COR-L47 (cell line): ENCODE data around the gene SERPINB11.
"Not testable (repeated sequence)": the region's sequence is repeated elsewhere in the genome, so short reads cannot be mapped to it uniquely, and the experiment has no call there.

Source experiments
- DNase-seq: peaks from one replicate; lab custom pipeline; 2025; lab: John Stamatoyannopoulos, UW

SERPINB11 gene, protein sequence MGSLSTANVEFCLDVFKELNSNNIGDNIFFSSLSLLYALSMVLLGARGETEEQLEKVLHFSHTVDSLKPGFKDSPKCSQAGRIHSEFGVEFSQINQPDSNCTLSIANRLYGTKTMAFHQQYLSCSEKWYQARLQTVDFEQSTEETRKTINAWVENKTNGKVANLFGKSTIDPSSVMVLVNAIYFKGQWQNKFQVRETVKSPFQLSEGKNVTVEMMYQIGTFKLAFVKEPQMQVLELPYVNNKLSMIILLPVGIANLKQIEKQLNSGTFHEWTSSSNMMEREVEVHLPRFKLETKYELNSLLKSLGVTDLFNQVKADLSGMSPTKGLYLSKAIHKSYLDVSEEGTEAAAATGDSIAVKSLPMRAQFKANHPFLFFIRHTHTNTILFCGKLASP

DNA sequence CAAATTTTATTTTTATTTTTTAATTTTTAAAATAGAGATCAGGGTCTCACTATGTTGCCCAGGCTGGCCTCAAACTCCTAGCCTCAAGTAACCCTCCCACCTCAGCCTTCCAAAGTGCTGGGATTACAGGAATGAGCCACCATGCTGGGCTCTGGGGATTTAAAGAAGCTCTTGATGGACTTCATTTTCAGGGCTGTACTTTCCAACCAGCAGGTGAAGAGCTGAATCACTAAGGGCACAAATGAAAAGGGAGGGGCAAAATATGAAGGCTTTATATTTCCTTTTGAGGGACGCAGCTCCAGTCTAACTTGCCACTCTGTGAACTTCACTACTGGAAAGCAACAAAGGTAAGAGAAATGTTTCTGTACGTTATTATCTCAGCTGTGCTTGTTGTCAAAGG, at the start of gene SERPINB11:
TSS of gene SERPINB11 (plus strand) at position 301 of the 400 bp plus-strand sequence. CDS start 7,234 bp downstream, outside the sequence.
- DNase-seq, result no peak

DNA sequence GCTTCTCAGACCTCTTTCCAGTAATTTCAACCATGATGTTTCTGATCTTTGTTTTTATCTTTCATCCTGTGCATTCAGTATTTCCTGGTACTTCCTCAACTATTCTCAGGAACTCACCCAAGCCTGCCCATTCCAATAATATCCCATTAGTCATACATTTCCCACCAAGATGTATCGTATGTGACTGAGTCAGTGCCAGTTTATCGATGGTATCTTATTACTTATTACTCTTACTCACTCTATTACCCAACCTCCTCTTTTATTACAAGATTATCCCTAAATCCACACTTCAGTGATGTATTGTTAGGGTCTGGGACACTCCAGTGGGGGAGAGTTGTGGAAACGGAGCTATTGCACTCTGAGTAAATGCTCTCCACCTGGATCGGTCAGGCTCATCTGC, 43.8 kb upstream of the SERPINB11 start:
- not testable (repeated sequence) for DNase-seq

DNA sequence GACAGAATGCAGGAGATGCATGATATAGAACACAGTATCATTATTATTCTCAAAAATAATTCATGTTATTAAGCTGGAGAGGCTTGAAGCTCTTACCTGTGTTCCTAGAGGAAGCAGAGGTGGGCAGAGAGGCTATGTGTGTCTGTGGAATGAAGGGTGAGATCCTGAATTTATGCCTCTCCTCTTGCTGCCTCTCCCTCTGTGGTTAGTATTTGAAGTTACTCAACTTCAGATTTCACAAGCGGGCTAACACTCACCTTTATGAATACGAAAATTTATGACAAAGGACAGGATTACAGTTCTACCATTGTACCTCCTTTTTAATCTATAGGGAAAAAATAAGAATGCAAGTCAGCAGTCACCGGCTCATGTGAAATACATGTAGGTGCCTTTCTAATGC, 41.0 kb upstream of the SERPINB11 start, which contains the start of gene SERPINB3:
TSS of gene SERPINB3 (minus strand) at position 144 of the 400 bp plus-strand sequence. CDS start 677 bp downstream, outside the sequence.
- not testable (repeated sequence) for DNase-seq

DNA sequence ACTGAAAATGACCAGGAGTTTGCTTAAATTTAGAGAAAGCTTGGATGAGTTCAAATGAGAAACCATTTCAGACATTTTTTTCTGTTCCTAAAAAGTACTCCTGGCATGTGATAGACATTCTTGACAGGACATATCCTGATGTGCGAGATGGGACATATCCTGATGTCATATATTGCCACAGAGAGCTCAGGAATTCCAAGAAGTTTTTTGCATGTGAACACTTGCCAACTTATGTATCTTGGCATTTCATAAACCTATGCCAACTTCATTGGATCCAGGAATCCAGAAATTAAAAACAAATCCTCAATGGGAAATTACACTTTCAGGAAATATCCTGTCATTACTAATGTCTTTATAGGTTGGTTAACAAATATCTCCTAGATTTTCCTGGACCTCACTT, 38.2 kb upstream of the SERPINB11 start:
- DNase-seq, result no peak

DNA sequence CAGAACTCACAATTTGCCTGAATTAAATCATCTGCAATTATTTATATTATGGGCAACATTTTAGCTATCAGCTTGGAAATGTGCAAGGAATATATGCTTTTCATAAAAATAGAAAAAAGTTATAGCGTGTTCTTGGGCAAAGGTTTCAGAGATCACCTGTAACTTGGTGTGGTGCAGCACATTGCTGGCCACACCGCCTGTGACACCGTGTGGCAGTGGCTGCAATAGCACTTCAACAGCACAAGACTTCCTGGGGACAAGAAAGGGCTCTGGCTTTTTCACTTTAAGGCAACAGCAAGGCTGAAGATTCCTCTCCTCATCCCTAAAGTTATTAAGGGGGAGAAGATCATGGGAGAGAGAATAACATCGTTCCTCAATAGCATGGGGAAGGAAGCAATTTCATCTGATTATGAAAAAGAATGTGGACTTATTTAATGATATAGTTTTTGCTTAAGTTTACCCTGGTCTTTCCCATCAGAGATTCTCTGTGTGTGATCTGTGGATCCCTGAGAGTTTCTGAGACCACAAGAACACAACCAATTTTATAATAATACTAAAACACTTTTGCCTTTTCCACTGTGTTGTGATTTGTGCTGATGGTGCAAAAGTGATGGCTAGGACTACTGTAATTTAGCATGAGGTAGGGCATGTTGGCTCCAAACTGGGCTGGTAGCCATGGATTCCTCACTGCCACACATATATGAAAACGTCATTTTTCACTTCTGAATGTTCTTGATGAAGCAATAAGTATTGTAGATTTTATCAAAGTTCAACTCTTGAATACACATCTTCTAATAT, 26.0 kb upstream of the SERPINB11 start:
- DNase-seq, result peak; percentile 31

DNA sequence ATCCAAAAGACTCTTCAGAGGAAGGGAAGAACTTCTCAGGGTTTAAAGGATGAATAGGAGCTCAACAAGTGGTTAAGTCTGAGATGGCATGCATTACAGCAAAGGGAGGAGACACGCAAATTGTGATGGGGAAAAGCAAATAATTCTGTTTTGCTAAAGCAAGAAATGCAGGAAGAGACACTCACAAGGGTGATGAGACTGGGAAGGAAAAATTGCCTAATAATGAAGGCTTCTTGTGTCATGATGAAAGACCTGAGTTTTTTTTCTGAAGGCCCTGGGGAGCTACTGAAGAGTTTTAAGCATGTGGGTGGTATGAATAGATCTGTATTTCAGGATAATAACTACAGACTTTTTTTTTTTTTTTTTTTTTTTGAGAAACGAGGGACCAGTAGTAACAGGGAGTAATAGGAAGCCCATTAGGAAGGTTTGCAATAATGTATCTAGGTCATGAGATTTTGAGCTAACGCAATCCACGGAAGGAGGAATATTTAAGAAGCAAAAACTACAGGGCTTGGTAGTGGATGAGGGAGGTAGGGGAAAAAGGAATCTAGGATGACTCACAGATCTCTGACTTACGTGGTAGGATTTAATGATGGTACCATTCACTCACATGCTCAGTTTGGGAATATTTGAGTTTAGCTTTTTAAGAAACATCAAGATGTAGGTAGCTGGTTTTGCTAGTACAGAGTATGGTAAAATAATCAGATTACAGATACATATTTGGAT, 25.1 kb upstream of the SERPINB11 start:
- DNase-seq, result no peak

DNA sequence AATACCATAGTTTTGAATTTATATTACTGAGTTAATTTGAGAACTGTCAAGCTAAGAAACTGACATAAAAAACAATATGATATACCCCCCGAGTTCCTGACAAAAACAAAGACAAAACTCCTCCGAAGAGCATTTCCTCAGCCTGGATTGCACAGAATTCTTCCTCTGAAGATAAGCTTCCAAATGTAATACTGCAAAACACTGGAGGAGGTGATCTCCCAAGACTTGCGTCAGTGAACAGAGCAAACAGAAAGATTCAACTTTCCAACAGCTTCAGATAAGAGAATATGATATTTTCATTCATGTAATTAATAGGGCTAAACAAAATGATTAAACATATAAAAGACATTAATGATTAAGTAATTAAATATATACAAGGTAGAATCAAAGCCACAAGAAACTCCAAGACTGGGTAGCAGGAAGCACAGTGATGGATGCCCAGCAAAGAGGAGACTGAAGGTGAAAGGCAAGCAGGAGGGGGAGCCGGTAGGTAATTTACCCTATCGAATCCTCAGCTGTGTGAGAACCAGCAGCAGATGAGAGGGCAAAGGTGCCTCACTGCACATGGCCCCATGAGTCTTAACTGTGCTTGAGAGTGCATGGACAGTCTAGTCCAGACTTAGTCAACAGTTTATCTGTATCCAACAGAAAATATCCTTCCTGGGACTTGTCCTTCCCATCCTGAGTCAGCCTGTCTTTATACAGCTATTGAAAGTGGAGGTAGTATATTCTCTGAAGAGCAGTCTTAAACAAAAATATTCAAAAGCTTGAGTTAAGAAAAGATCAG, 22.7 kb upstream of the SERPINB11 start:
- no peak for DNase-seq

DNA sequence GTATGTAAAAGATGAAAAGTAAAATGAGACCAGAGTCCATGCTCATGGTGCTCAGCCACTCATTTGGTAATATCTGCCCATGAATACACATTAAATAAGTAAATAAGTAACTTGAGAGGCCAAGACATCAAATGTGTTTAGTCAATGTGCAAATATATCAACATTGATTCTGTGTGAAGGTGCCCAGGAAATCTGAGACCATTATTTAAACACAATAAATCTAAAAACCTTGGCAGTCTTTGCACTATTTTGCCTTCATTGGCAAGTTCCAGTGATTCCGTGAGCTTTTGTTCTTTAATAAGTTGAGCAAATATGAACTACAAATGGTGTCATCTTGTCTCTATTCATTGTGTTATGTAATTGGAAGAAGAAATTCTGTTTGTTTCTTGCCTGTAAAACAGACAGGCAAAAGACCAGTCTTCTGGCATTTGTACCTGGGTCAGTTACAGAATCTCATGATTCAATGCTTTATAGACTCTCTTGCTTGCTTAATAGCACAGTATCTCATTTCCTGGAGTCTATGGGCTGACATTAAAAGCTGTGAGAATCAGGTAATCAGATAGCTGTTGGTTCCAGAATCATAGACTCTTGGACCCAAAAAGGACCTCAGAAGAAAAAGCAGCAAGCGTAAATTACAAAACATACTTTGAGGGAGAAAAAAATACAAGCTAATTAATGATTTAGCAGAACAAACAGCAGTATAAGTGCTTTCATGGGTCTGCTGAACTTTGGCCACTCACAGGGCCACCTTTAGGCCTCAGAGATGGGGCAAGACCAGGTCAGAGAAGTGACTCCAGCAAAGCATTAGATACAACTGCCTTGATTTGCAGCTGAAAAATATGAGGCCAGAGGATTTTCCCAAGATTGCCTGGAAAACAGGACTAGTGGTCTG, 21.1 kb upstream of the SERPINB11 start:
- DNase-seq, result peak; percentile 93

DNA sequence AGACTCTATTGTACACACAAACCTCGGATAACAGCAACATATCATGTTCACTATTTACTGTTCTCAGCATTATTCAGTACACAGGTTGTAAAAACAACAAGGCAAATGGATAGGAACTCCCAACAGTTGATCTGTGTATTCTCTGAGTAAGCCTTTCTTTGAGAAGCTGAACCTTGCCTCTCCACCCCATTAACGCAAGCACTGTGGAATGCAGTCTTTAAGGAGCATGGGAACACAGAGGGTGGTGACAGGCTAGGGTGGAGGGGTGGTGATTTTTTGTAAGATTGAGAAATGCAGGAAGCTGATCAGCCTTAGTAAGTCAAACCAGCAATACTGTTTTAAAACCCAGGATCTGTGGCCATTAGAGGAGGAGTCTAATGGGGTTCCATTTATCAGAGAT, 19.6 kb upstream of the SERPINB11 start:
- no peak for DNase-seq

DNA sequence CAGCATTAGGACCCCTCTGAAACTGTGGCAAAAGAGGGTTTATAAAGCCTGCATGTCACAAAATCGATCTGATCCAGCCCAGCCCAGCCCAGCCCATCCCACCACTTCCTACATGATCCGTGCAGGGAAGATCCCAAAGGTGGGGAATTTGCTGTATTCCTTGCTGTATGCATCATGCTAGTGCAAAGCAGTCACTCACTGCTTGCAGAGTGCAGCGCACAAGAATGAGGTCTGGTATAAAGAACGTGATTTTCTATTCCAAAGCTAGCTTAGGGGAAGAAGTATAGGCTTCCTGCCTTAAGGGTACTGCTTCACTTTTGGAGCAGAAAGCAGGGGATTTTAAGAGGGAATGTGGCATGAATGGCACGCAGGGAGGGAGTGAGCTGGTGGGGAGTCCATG, 18.9 kb upstream of the SERPINB11 start:
- no peak for DNase-seq

DNA sequence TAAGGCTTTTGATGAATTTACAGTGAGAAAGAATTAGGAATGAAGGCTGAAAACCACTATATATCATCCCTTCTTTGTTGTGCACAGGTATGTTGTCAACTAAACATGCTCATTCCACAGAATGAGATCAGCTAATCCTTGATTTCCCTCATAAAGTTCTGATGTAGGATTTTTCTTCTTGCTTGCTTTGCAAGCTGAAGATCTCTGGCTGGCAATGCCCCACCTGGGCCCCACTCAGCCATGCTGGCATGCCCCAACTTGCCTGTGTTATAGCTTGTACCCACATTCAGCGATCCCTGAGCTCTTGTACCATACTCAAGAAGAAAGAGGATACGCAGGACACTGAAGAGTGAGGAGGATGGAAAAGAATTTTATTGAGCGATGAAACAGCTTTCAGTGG, 18.0 kb upstream of the SERPINB11 start:
- no peak for DNase-seq

DNA sequence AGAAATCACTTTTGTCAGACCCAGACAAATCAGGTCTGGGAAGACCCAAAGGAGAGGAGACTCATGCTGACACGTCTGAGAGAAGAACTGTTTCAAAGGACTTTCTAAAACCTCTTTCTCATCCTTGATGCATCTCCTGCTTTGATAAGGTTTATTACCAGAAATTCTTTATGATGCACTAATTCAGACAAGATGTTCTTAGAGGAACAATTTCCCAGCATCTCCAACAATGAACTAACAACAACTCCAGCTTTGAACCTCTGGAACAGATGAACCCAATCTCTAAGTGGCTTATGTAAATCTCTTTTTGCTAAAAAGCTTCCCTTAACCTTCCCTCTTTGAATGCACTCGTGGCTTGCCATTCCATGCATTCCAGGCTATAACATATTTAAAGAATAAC, 15.9 kb upstream of the SERPINB11 start:
- DNase-seq, result no peak

DNA sequence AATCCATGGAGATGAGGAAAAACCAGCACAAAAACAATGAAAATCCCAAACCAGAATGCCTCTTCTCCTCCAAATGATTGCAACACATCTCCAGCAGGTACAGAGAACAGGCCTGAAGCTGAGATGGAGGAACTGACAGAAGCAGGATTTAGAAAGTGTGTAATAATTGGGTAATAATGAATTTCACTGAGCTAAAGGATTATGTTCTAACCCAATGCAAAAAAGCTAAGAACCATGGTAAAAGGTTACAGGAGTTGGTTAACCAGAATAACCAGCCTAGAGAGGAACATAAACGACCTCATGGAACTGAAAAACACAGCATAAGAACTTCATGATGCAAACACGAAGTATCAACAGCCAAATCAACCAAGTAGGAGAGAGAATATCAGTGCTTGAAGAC, 13.7 kb upstream of the SERPINB11 start:
- no peak for DNase-seq

DNA sequence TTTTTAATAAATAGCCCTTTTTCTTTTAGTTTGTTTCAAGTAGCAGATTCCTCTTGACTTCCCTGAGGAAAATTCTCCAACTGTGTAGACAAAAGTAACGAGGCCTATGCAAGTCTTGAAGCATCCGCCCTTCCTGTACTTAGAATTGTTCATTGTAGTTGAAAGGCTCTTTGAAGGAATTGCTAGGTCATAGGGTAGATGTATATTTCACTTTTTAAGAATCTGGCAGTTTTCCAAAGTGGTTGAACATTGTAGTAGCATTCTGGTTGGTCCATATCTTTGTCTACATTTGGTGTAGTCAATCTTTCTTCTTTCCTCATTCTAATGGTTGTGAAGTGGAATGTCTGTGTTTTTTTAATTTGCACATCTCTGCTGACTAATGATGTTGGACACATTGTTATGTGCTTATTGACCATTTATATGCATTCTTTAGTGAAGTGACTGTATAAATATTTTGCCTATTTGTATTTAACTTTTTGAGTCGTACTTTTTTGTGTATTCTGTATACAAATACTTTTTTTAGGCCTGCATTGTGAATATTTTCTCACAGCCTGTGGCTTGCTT, 5.6 kb upstream of the SERPINB11 start:
- no peak for DNase-seq

DNA sequence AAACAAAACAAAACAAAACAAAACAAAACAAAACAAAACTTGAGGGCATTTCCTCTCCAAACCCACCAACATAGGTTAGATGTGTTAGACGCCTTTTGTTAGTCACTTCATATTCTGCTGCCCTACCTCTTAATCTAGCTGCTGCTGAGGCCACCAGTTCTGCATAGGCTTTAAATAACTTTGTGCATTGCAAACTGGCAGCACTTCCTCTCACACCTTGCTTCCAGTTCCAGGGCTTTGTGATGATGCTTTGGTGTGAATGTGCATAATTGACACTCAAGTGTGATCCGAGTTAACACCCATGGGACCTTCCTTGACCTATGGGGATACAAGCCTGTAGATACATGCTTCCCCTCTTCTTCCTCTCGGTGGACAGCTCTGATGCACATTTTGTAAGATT, 2.3 kb upstream of the SERPINB11 start:
- no peak for DNase-seq

DNA sequence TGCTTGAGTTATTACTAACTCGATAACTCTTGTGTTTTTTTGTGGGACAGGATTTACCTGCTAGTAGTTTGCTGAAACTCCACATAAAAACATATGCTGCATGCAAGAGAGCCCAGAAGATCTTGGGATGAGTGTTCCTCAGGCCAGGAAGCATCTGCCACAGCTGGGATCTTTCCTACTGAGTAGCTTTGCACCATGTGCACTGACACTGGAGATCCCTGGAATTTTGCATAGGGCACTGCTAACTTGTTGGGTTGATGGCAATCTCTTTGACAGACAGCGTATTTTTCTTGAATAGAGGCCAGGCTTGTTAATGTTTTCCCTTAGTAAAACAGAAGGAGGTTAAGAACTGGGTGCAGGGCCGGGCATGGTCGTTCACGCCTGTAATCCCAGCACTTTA, 808 bp upstream of the SERPINB11 start:
- no peak for DNase-seq

DNA sequence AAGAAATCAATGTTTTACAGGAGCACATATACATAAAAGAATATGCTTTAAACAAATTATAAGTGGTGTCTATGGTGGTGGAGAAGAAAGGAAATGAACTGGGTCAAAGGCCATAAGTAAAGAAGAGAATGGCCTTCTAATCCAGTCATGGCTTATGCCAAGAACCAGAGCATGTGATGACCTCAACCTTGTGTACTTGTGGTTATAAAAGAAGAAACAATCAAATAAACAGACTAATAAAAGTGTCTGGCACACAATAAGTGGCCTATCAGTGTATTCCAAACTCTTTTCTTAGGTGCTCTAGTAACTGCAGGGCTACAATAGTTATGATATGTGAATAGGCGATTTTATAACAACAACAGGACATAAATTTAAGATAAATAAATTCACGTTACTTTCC, 2.6 kb downstream of the SERPINB11 start:
- no peak for DNase-seq

DNA sequence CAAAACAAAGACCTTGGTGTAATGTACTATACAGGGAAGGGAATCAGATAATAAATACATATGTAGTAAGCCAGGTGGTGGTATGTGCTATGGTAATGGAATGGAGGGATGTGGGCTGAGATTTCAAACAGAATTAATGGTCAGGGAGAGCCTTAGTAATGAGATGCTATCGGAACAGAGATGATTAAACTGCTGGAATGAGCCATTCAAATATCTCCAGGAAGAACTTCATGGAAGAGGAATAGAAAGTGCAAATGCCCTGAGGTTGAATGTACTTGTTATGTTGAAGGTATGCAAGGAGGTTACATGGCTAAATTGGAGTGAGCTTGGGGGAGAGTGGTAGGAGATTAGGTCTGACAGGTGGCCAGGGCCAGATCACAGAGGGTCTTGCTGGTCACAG, 5.1 kb downstream of the SERPINB11 start:
- no peak for DNase-seq

DNA sequence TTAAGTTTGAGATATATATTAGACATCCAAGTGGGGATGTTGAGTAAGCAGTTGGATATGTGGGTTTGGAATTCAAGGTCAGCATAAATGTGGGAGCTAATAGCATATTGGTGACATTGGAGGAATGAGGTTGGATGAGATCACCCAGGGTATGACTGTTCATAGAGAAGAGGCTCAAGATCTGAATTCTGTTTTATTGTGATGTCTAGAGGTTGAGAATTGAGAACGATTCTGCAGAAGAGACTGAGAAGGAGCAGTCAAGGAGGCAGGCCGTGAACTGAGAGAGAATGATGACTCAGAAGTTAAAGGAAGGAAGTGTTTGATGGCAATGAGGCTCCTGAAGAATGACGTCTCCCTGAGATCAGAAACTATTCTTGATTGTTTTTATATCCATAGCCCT, 5.9 kb downstream of the SERPINB11 start:
- no peak for DNase-seq
